ENCODE data around the gene RPL22.

Gene RPL22

DNA sequence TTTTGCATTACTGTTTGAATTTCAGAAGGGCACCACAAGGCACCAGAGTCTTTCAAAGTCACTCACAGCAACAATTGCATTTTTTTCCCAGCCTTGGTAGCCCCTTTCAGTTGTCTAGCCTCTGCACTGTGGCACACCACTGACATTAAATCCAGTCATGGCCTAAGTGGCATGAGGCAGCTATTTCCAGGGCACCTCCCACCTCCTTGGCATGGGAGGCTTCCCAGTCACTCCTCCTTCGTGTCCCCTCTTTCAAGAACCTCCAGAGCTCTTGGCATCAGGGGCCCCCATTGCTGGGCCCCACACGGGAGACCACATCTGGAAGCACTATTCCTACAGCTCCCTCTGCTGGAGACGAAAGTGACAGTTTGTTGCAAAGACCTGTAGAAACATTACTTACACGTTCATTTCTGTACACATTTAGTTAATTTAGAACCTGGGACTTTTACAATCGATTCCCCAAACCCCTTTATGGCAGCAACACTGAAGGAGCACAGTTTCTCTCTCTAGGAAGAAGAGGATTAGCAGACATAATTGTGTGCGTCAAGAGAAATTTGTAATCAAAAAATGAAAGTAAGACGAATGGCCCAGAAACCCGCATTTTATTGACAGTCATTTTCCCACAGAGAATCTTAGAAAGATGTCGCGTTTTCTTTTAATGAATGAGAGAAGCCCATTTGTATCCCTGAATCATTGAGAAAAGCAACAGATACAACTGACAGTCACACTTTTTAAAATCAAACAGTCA, 13.6 kb downstream of the RPL22 start:
- TF ChIP-seq, protein P1, sequence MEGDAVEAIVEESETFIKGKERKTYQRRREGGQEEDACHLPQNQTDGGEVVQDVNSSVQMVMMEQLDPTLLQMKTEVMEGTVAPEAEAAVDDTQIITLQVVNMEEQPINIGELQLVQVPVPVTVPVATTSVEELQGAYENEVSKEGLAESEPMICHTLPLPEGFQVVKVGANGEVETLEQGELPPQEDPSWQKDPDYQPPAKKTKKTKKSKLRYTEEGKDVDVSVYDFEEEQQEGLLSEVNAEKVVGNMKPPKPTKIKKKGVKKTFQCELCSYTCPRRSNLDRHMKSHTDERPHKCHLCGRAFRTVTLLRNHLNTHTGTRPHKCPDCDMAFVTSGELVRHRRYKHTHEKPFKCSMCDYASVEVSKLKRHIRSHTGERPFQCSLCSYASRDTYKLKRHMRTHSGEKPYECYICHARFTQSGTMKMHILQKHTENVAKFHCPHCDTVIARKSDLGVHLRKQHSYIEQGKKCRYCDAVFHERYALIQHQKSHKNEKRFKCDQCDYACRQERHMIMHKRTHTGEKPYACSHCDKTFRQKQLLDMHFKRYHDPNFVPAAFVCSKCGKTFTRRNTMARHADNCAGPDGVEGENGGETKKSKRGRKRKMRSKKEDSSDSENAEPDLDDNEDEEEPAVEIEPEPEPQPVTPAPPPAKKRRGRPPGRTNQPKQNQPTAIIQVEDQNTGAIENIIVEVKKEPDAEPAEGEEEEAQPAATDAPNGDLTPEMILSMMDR (IDR thresholded peaks at IDR 0.05; ENCODE audit: borderline replicate concordance, extremely low read depth, low read length, poor library complexity, severe bottlenecking), result peak; percentile 67
- TF ChIP-seq EZH2 (IDR thresholded peaks at IDR 0.05; ENCODE audit: borderline replicate concordance, low read depth, low read length, severe bottlenecking), result no peak
- Histone ChIP-seq H3K27ac (ENCODE audit: low read length) (no peak overlapping the region), H3K27me3 (ENCODE audit: insufficient read depth, low read length, poor library complexity) (no peaks in the 10 kb centered on the region), H2AFZ (ENCODE audit: low read depth, low read length) (no peak overlapping the region), H3K79me2 (ENCODE audit: insufficient read depth, low read length) (peaks cover 43% of the 10 kb centered on the region), H3K4me2 (ENCODE audit: insufficient read depth, low read length) (no peak overlapping the region), H3K36me3 (ENCODE audit: insufficient read depth, low read length) (peaks cover 60% of the 10 kb centered on the region), H3K4me1 (ENCODE audit: insufficient read depth, low read length) (no peaks in the 10 kb centered on the region), H3K4me3 (ENCODE audit: low read depth in 1 of 2, low read length in 2 of 2) (no peak overlapping the region), H4K20me1 (ENCODE audit: insufficient read depth, low read length) (peaks cover 70% of the 10 kb centered on the region; the same call in 1 of the 2 replicates), H3K9ac (ENCODE audit: low read depth, low read length) (no peak overlapping the region), H3K9me3 (ENCODE audit: insufficient read depth, low read length, severe bottlenecking) (no peaks in the 10 kb centered on the region)
- DNase-seq (peak; percentile 50), ATAC-seq (ENCODE audit: insufficient read depth, low read depth) (peak; percentile 52)

DNA sequence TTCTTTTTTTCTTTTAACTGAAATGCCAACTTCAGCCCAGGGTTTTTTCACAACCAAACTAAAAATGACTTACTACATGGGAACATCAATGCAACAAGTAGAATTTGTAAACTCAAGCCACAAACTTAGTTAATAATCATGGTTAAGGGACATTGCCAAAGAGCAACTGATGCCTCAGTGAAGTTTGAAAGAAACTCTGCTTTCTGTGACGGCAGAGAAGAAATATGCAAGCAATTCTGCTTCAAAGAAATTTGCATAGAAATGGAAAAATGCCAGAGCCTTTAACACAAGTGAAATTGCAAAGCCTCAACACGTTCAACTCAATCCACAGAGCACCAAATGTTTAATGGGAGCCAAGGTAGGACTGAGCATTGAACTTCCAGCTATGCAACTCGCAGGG, 14.2 kb downstream of the RPL22 start:
- H3K4me2 ChIP-seq (ENCODE audit: insufficient read depth, low read length), result no peak overlapping the region
- H3K9me3 ChIP-seq (ENCODE audit: insufficient read depth, low read length, severe bottlenecking), result no peaks in the 10 kb centered on the region
- no peak overlapping the region for H3K27ac ChIP-seq (ENCODE audit: low read length)
- H3K4me1 ChIP-seq (ENCODE audit: insufficient read depth, low read length), result no peaks in the 10 kb centered on the region
- H3K79me2 ChIP-seq (ENCODE audit: insufficient read depth, low read length), result peaks cover 37% of the 10 kb centered on the region
- H4K20me1 ChIP-seq (ENCODE audit: insufficient read depth, low read length), result peaks cover 65% of the 10 kb centered on the region; the same call in 1 of the 2 replicates
- no peak overlapping the region for H2AFZ ChIP-seq (ENCODE audit: low read depth, low read length)
- H3K9ac ChIP-seq (ENCODE audit: low read depth, low read length), result no peak overlapping the region
- no peak overlapping the region for H3K4me3 ChIP-seq (ENCODE audit: low read depth in 1 of 2, low read length in 2 of 2)
- no peak for ATAC-seq (ENCODE audit: insufficient read depth, low read depth)
- no peak for TF ChIP-seq EZH2 (IDR thresholded peaks at IDR 0.05; ENCODE audit: borderline replicate concordance, low read depth, low read length, severe bottlenecking)
- TF ChIP-seq, protein P1 (IDR thresholded peaks at IDR 0.05; ENCODE audit: borderline replicate concordance, extremely low read depth, low read length, poor library complexity, severe bottlenecking), result no peak
- H3K36me3 ChIP-seq (ENCODE audit: insufficient read depth, low read length), result peaks cover 54% of the 10 kb centered on the region
- no peak for DNase-seq
- no peaks in the 10 kb centered on the region for H3K27me3 ChIP-seq (ENCODE audit: insufficient read depth, low read length, poor library complexity)

DNA sequence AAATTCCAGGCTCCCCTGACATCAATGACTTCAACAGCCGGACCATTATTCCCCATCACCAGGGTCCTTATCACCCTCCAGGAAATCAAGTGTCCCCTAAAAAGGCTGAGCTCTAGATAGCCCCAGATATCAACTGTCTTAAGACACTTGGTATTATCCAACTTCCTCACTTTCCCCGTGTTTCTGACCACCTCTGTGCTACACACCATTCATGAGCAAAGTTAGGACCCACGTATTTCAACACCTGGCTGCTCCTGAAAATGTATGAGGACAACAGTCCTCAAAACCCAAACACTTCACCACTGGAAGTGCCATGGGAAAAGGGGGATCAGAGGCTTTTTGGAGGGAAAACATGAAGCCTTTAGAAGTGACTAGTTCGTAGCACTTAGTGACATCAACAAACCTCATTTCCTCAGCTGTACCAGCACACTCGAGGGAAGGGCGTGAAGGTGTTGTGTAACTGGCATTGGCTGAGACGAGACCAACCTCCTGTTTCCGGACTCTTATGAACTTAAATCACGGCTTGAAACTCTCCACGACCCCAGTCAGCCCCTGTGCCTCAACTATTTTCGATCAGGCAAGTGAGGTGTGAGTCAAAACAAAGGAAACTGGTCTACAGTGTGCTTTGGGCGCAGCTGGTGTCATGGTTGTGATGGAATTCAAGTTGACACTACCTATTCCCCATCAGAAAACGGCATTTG, 15.2 kb downstream of the RPL22 start:
- ATAC-seq (ENCODE audit: insufficient read depth, low read depth), result no peak; the same call in 2 of the 3 replicates
- TF ChIP-seq, protein P1 (IDR thresholded peaks at IDR 0.05; ENCODE audit: borderline replicate concordance, extremely low read depth, low read length, poor library complexity, severe bottlenecking), result no peak
- no peak for TF ChIP-seq EZH2 (IDR thresholded peaks at IDR 0.05; ENCODE audit: borderline replicate concordance, low read depth, low read length, severe bottlenecking)
- H3K4me1 ChIP-seq (ENCODE audit: insufficient read depth, low read length), result no peaks in the 10 kb centered on the region
- H3K4me2 ChIP-seq (ENCODE audit: insufficient read depth, low read length), result no peak overlapping the region
- no peak overlapping the region for H3K9ac ChIP-seq (ENCODE audit: low read depth, low read length)
- no peak overlapping the region for H3K27ac ChIP-seq (ENCODE audit: low read length)
- no peak for DNase-seq
- no peaks in the 10 kb centered on the region for H3K9me3 ChIP-seq (ENCODE audit: insufficient read depth, low read length, severe bottlenecking)
- peaks cover 63% of the 10 kb centered on the region; the same call in 1 of the 2 replicates for H4K20me1 ChIP-seq (ENCODE audit: insufficient read depth, low read length)
- H3K27me3 ChIP-seq (ENCODE audit: insufficient read depth, low read length, poor library complexity), result no peaks in the 10 kb centered on the region
- H3K36me3 ChIP-seq (ENCODE audit: insufficient read depth, low read length), result peaks cover 47% of the 10 kb centered on the region
- no peak overlapping the region for H2AFZ ChIP-seq (ENCODE audit: low read depth, low read length)
- peaks cover 29% of the 10 kb centered on the region for H3K79me2 ChIP-seq (ENCODE audit: insufficient read depth, low read length)
- no peak overlapping the region for H3K4me3 ChIP-seq (ENCODE audit: low read depth in 1 of 2, low read length in 2 of 2)

All from DND-41 (cell line).